ENCODE results near the gene RELN.

Gene RELN

DNA sequence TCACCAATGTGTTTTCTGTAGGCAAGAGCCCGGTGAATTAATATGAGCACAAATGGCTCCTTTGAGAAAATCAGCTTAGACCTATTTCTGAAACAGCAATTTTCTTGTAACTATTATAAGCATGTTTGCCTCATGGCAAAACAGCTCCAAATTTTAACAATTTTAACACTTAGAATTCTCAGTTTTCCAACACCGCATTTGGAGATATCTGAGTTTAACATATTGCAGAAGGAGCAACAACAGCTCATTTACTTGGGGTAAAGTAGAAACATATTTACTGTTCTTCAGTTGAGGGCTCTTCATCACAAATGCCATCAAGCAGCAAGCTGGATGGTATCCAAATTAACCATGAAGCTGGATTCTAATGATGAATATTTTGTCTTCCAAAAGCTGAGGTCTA is 409.4 kb downstream of the RELN start:
- DNase-seq (ENCODE audit: insufficient read length, low spot score) (no peak), FAIRE-seq (no peak)
- TF ChIP-seq POLR2A (IDR thresholded peaks at IDR 0.05; ENCODE audit: low read depth, low read length) (no peak), POU2F2 (IDR thresholded peaks at IDR 0.05; ENCODE audit: low read depth, low read length) (no peak), TAF1 (IDR thresholded peaks at IDR 0.05; ENCODE audit: low read depth, low read length) (no peak), POLR2AphosphoS5 (IDR thresholded peaks at IDR 0.05; ENCODE audit: low read depth, low read length) (no peak), SPI1 (IDR thresholded peaks at IDR 0.05; ENCODE audit: low read depth, low read length) (no peak), PAX5 (IDR thresholded peaks at IDR 0.05; ENCODE audit: insufficient read depth, low read length, severe bottlenecking) (no peak)

DNA sequence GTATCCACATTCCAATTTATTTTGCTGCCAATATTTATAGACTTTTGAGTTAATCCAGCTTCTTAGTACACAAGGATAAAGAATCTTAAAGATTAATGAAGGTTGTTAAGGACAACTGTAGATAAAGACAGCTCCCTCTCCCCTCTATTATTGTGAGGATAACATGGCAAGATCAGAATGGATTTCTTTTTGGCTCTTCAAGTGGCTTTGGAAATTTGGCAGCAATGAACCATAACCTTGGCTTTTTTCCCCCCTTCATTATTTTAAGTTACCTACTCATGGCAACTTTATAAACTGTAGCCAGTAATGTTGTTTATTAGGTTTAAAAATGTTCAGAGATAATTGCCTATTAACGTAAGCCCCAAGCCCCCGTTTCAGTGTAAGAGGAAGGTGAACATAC is 412.4 kb downstream of the RELN start:
- TF ChIP-seq POLR2A (IDR thresholded peaks at IDR 0.05; ENCODE audit: low read depth, low read length) (no peak), TAF1 (IDR thresholded peaks at IDR 0.05; ENCODE audit: low read depth, low read length) (no peak), POLR2AphosphoS5 (IDR thresholded peaks at IDR 0.05; ENCODE audit: low read depth, low read length) (no peak), PAX5 (IDR thresholded peaks at IDR 0.05; ENCODE audit: insufficient read depth, low read length, severe bottlenecking) (no peak), SPI1 (IDR thresholded peaks at IDR 0.05; ENCODE audit: low read depth, low read length) (no peak), POU2F2 (IDR thresholded peaks at IDR 0.05; ENCODE audit: low read depth, low read length) (no peak)
- FAIRE-seq (no peak), DNase-seq (ENCODE audit: insufficient read length, low spot score) (no peak)

DNA sequence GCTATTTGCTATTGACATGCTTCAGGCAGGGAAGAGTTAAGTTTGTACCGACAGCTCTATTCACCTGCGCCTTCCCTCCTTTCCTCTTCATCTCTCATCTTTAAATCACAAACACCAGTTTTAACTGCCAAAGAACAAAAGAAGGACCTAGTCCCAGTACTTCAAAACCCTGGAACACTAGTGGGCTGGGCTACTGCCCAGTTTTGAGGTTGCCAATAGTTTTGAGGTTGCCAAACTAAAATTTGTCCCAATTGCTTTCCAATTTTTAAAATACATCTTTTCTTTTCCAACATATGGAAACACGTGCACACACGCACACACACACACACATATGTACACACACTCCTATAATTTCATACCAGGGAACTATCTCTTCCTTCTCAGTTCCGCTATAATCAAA is 412.8 kb downstream of the RELN start:
- TF ChIP-seq POU2F2 (IDR thresholded peaks at IDR 0.05; ENCODE audit: low read depth, low read length) (no peak), POLR2A (IDR thresholded peaks at IDR 0.05; ENCODE audit: low read depth, low read length) (no peak), TAF1 (IDR thresholded peaks at IDR 0.05; ENCODE audit: low read depth, low read length) (no peak), SPI1 (IDR thresholded peaks at IDR 0.05; ENCODE audit: low read depth, low read length) (no peak), PAX5 (IDR thresholded peaks at IDR 0.05; ENCODE audit: insufficient read depth, low read length, severe bottlenecking) (no peak), POLR2AphosphoS5 (IDR thresholded peaks at IDR 0.05; ENCODE audit: low read depth, low read length) (no peak)
- DNase-seq (ENCODE audit: insufficient read length, low spot score) (no peak), FAIRE-seq (no peak)

DNA sequence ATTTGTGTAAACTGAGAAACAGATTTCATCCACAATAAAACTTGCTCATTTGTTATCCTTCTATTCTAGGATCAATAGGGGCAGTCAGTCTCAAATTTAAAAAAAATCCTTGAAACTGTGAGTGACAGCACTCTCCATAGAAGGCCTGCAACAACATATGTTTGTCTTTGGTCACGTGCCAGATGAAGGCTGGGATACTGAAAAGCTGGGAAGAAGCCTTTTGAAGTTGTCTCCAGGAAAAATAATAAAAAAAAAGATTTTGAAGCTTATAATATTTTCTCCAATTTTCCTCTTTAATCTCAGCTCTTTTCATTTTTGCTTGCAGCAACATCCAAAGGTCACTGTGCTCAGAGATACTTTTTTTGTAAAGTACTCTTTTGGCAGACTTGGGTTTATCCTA is 414.9 kb downstream of the RELN start:
- DNase-seq (ENCODE audit: insufficient read length, low spot score): no peak
- no peak for FAIRE-seq
- TF ChIP-seq PAX5 (IDR thresholded peaks at IDR 0.05; ENCODE audit: insufficient read depth, low read length, severe bottlenecking) (no peak), POU2F2 (IDR thresholded peaks at IDR 0.05; ENCODE audit: low read depth, low read length) (no peak), SPI1 (IDR thresholded peaks at IDR 0.05; ENCODE audit: low read depth, low read length) (no peak), TAF1 (IDR thresholded peaks at IDR 0.05; ENCODE audit: low read depth, low read length) (no peak), POLR2AphosphoS5 (IDR thresholded peaks at IDR 0.05; ENCODE audit: low read depth, low read length) (no peak), POLR2A (IDR thresholded peaks at IDR 0.05; ENCODE audit: low read depth, low read length) (no peak)

DNA sequence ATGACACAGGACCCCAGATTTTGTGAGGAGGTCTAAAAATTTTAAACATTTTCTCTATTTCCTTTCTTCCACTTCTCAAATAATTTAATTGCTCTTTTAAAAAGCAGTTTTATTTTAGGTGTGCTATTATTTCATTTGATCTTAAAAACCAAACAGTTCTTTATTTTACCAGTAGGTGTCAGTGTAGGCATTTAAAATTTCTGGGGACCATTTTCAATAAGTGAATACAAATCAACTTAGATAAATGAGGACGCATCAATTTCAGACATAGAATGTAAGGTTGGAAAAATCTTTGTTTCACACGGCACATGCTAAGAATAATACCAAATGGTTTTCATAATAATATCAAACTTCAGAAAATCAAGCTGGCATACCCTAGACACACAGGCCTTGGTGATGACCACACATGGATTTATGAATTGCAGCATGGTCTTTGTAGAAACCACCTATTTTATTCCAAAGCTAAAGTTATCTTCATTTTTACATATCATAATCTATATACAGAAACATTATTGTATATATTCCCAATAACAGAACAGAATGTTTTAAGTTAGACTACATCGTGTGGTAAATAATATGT is 415.9 kb downstream of the RELN start:
- DNase-seq (ENCODE audit: insufficient read length, low spot score) (no peak), FAIRE-seq (peak; percentile 28)
- TF ChIP-seq SPI1 (IDR thresholded peaks at IDR 0.05; ENCODE audit: low read depth, low read length): no peak
- TF ChIP-seq POLR2A (IDR thresholded peaks at IDR 0.05; ENCODE audit: low read depth, low read length): no peak
- no peak for TF ChIP-seq POU2F2 (IDR thresholded peaks at IDR 0.05; ENCODE audit: low read depth, low read length)
- TF ChIP-seq POLR2AphosphoS5 (IDR thresholded peaks at IDR 0.05; ENCODE audit: low read depth, low read length): no peak
- no peak for TF ChIP-seq TAF1 (IDR thresholded peaks at IDR 0.05; ENCODE audit: low read depth, low read length)
- no peak for TF ChIP-seq PAX5 (IDR thresholded peaks at IDR 0.05; ENCODE audit: insufficient read depth, low read length, severe bottlenecking)

DNA sequence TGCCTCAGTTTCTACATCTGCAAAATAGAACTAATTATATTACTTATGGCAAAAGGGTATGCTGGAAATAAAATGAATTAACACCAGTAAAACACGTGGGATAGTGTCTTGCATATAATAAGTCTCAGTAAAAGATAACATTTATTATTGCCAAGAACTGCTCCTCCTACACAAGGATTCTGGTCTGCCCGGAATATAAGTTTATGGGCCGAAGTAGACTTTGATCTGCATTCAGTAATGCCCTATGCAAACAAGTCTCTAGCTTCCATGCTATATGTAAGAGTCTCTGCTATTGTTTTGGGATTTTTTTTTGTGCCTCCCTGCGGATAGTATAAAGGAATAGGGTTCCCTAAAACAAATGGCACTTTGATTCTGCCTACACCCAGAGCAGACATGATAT is 417.9 kb downstream of the RELN start:
- FAIRE-seq (no peak), DNase-seq (ENCODE audit: insufficient read length, low spot score) (no peak)
- TF ChIP-seq SPI1 (IDR thresholded peaks at IDR 0.05; ENCODE audit: low read depth, low read length) (no peak), POLR2AphosphoS5 (IDR thresholded peaks at IDR 0.05; ENCODE audit: low read depth, low read length) (no peak), PAX5 (IDR thresholded peaks at IDR 0.05; ENCODE audit: insufficient read depth, low read length, severe bottlenecking) (no peak), POU2F2 (IDR thresholded peaks at IDR 0.05; ENCODE audit: low read depth, low read length) (no peak), POLR2A (IDR thresholded peaks at IDR 0.05; ENCODE audit: low read depth, low read length) (no peak), TAF1 (IDR thresholded peaks at IDR 0.05; ENCODE audit: low read depth, low read length) (no peak)

DNA sequence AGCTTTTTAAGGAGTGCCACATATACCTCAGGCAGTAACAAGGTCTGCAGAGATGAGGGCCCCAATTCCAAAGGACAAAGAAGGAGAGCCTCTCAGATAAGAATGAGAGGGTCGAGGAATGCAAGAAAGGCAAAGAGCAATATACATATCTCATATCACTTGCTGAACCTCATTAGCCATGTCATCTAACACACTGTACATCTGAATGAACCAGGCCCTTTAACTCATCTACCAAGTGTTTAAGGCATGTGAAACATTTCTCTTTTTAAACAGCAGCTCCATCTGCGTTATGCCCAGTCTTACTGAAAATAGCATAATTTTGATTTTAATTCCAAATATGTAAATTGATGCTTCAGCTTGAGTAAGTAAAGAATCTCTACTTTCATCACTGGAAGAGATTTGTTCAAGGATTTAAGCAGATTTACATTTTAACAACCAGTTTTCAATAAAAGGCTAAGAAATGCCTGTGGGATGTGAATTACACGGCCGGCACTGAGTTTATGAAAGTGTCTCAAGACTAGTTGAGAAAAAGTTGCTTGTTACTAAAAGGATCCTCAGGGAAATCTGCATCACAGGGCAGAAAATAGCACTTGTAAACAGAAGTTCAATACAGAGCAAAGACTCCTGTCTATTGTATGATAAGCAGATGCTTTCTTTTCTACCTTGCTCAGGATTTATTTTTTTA is 419.7 kb downstream of the RELN start:
- no peak for TF ChIP-seq SPI1 (IDR thresholded peaks at IDR 0.05; ENCODE audit: low read depth, low read length)
- TF ChIP-seq POU2F2 (IDR thresholded peaks at IDR 0.05; ENCODE audit: low read depth, low read length): no peak
- no peak for TF ChIP-seq PAX5 (IDR thresholded peaks at IDR 0.05; ENCODE audit: insufficient read depth, low read length, severe bottlenecking)
- no peak for TF ChIP-seq POLR2A (IDR thresholded peaks at IDR 0.05; ENCODE audit: low read depth, low read length)
- no peak for TF ChIP-seq TAF1 (IDR thresholded peaks at IDR 0.05; ENCODE audit: low read depth, low read length)
- no peak for TF ChIP-seq POLR2AphosphoS5 (IDR thresholded peaks at IDR 0.05; ENCODE audit: low read depth, low read length)
- no peak for FAIRE-seq
- no peak for DNase-seq (ENCODE audit: insufficient read length, low spot score)

DNA sequence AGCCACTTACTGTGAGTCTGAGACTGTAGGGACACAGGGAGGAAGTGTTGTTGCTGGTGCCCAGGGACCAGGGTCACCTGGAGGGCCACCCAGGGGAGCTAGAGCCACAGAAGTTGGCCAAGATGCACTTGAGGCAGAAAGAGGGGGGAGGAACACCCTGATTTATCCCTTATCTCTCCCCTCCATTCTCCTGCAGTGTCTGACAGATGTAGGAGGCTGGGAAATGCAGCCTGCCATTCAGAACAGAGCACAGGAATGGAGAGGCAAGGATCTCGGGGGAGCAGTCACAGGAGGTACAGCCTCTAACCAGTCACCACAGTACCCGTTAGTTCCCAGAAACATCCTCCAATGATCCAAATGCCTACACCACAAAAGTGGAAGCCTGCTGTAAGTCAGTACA is 425.0 kb downstream of the RELN start:
- FAIRE-seq: no peak
- TF ChIP-seq SPI1 (IDR thresholded peaks at IDR 0.05; ENCODE audit: low read depth, low read length) (no peak), PAX5 (IDR thresholded peaks at IDR 0.05; ENCODE audit: insufficient read depth, low read length, severe bottlenecking) (no peak), TAF1 (IDR thresholded peaks at IDR 0.05; ENCODE audit: low read depth, low read length) (no peak), POLR2AphosphoS5 (IDR thresholded peaks at IDR 0.05; ENCODE audit: low read depth, low read length) (no peak), POU2F2 (IDR thresholded peaks at IDR 0.05; ENCODE audit: low read depth, low read length) (no peak), POLR2A (IDR thresholded peaks at IDR 0.05; ENCODE audit: low read depth, low read length) (no peak)
- DNase-seq (ENCODE audit: insufficient read length, low spot score): no peak

DNA sequence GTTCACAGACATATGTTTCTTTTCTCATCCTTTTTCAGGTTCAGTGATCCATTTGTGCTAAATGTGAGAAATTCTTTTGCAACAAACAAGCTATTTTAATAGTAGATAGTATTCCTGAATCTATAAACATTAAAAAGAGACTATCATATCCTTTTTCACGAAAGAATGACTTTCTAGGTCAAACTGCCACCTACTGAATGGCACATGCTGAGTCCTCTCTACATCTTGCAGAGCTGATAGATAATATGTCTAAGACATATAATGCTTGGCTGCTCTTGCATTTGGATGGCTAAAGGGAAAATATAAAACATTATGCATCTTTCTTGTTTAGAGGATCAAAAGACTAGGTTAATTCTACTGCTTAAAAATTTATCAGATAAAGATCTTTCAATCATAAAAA is 429.3 kb downstream of the RELN start:
- TF ChIP-seq POLR2AphosphoS5 (IDR thresholded peaks at IDR 0.05; ENCODE audit: low read depth, low read length) (no peak), POU2F2 (IDR thresholded peaks at IDR 0.05; ENCODE audit: low read depth, low read length) (no peak), SPI1 (IDR thresholded peaks at IDR 0.05; ENCODE audit: low read depth, low read length) (no peak)
- FAIRE-seq: no peak

More for the DNA sequence above, 429.3 kb downstream of the RELN start:
- DNase-seq (ENCODE audit: insufficient read length, low spot score): no peak
